Liver (tissue), 9 donors: Measurements from ENCODE around the gene CDK5R1. TPM values are rescaled to one million over a fixed set of nuclear protein-coding genes. Genes with fewer than 3 reads are reported as not detected.

Experiments used
- DNase-seq: peaks from one replicate; pipeline ENCODE4 v3.0.0-alpha.2; 2017; ENCODE audit warnings: low spot score
- H3K27ac ChIP-seq, 2 donors: one replicate each; pipeline ENCODE4 v1.7.0; 2013; ENCODE audit warnings: inconsistent platforms in 2 of 2, low read length in 2 of 2, control low read depth in 1 of 2, low read depth in 1 of 2, mild to moderate bottlenecking in 1 of 2
- H3K27me3 ChIP-seq, 4 donors: one replicate each; pipeline versions ENCODE4 v1.6.1 to v1.7.0; 2013; ENCODE audit warnings: low read length in 3 of 4, inconsistent platforms in 1 of 4, mild to moderate bottlenecking in 1 of 4, moderate library complexity in 1 of 4; ENCODE audit not compliant: control insufficient read depth in 4 of 4, insufficient read depth in 4 of 4
- H3K36me3 ChIP-seq, 4 donors: one replicate each; pipeline versions ENCODE4 v1.6.1 to v1.7.0; 2013; ENCODE audit warnings: low read length in 3 of 4, mild to moderate bottlenecking in 3 of 4, low read depth in 1 of 4, moderate library complexity in 1 of 4; ENCODE audit not compliant: control insufficient read depth in 4 of 4, insufficient read depth in 3 of 4
- H3K4me1 ChIP-seq, 4 donors: one replicate each; pipeline versions ENCODE4 v1.6.1 to v1.7.0; 2013; ENCODE audit warnings: low read length in 3 of 4, mild to moderate bottlenecking in 3 of 4, moderate library complexity in 1 of 4; ENCODE audit not compliant: control insufficient read depth in 4 of 4, insufficient read depth in 4 of 4
- H3K4me3 ChIP-seq, 3 donors: one replicate each; pipeline versions ENCODE4 v1.6.1 to v1.7.0; 2013; ENCODE audit warnings: low read length in 3 of 3, control low read depth in 1 of 3, low read depth in 1 of 3, mild to moderate bottlenecking in 1 of 3
- H3K9ac ChIP-seq, 2 donors: one replicate each; pipeline ENCODE4 v1.7.0; 2013; ENCODE audit warnings: low read length in 2 of 2, mild to moderate bottlenecking in 2 of 2, moderate library complexity in 2 of 2, control low read depth in 1 of 2, low read depth in 1 of 2
- H3K9me3 ChIP-seq, 4 donors: one replicate each; pipeline versions ENCODE4 v1.6.1 to v1.7.0; 2013; ENCODE audit warnings: low read length in 3 of 4; ENCODE audit not compliant: control insufficient read depth in 4 of 4
- FOXA2 ChIP-seq: IDR thresholded peaks from 2 replicates; pipeline ENCODE4 v1.6.1; 2016; ENCODE audit warnings: antibody characterized with exemption
- GABPA ChIP-seq, 2 donors: IDR thresholded peaks in 1 of 2; conservative IDR thresholded peaks in 1 of 2; 2 replicates each; pipeline ENCODE4 v1.6.1; 2016; ENCODE audit warnings: antibody characterized with exemption in 2 of 2, mild to moderate bottlenecking in 1 of 2, moderate library complexity in 1 of 2
- HNF4A ChIP-seq, 2 donors: conservative IDR thresholded peaks; 2 replicates each; pipeline ENCODE4 v1.6.1; 2016; ENCODE audit warnings: antibody characterized with exemption in 2 of 2, mild to moderate bottlenecking in 2 of 2
- HNF4G ChIP-seq: IDR thresholded peaks from 2 replicates; pipeline ENCODE4 v1.6.1; 2016; ENCODE audit warnings: antibody characterized with exemption
- NR2F2 ChIP-seq: IDR thresholded peaks from 2 replicates; pipeline ENCODE4 v1.6.1; 2016; ENCODE audit warnings: antibody characterized with exemption
- RAD21 ChIP-seq, 2 donors: IDR thresholded peaks; 2 replicates each; pipeline ENCODE4 v1.6.1; 2016; ENCODE audit warnings: antibody characterized with exemption in 2 of 2, mild to moderate bottlenecking in 2 of 2
- SP1 ChIP-seq: IDR thresholded peaks from 2 replicates; pipeline ENCODE4 v1.6.1; 2018; ENCODE audit warnings: antibody characterized with exemption, mild to moderate bottlenecking
- YY1 ChIP-seq: IDR thresholded peaks from 2 replicates; pipeline ENCODE4 v1.6.1; 2016; ENCODE audit warnings: antibody characterized with exemption, mild to moderate bottlenecking
- WGBS: extraction: QIAGEN DNeasy Blood & Tissue Kit; methylation state at CpG from one replicate; pipeline ENCODE4 v1.1.7; 2013; 5-methylcytosine and 5-hydroxymethylcytosine counted together
- polyA plus RNA-seq, 2 donors: library from polyadenylated mRNA; stranded (reverse) in 1 of 2; unstranded in 1 of 2; fragments of 200-250 nt in 1 of 2; fragments of >200 nt in 1 of 2; fragmentation: Nextera tagmentation in 1 of 2; extraction: Ambion mirVana in 1 of 2; gene quantifications; one replicate each; pipeline versions ENCODE4 v1.2.1 to v1.2.3, GENCODE V29; 2013 to 2015
- total RNA-seq, 2 donors: library from RNA; depleted of rRNA; stranded (reverse); fragments of >200 nt; gene quantifications; one replicate each; pipeline ENCODE4 v1.2.3, GENCODE V29; 2014
- TF ChIP-seq, protein P1 (sequence below): IDR thresholded peaks from 2 replicates; pipeline ENCODE4 v1.6.1; 2016; ENCODE audit warnings: antibody characterized with exemption
- TF ChIP-seq, protein P2 (sequence below): IDR thresholded peaks from 2 replicates; pipeline ENCODE4 v1.6.1; 2016; ENCODE audit warnings: antibody characterized with exemption, mild to moderate bottlenecking
- TF ChIP-seq, protein P3 (sequence below): IDR thresholded peaks from 2 replicates; pipeline ENCODE4 v1.6.1; 2016; ENCODE audit warnings: antibody characterized with exemption
- donor health status: healthy.
- donor health status: healthy.
- donor health status: healthy.
- donor health status: healthy.
- donor health status: healthy.

The CDK5R1 gene
- total and polyA plus RNA-seq, 4 donors = 0.08 to 0.93 (median 0.64) TPM

DNA sequence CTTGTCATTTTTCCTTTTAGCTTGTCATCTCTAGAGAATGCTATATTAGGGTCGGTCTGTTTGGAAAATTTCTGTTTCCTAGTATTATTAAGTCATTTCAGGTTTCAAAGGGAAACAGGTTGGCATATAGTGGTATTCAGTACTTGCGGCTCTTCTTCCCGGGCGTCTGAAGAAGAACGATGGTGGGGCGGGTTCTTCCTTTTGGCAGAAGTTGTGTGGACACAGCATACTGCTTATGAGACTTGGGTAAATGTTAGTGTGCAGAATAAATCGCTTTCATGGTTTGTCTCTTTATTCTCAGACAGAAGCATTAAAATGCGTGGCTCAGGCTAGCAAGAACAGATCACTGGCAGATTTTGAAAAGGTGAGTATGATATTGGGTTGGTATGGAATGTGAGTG is 9.6 kb upstream of the CDK5R1 start:
- no peak for TF ChIP-seq HNF4A (conservative IDR thresholded peaks at IDR 0.05)
- TF ChIP-seq, protein P1, sequence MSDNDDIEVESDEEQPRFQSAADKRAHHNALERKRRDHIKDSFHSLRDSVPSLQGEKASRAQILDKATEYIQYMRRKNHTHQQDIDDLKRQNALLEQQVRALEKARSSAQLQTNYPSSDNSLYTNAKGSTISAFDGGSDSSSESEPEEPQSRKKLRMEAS = no peak
- TF ChIP-seq, protein P2, sequence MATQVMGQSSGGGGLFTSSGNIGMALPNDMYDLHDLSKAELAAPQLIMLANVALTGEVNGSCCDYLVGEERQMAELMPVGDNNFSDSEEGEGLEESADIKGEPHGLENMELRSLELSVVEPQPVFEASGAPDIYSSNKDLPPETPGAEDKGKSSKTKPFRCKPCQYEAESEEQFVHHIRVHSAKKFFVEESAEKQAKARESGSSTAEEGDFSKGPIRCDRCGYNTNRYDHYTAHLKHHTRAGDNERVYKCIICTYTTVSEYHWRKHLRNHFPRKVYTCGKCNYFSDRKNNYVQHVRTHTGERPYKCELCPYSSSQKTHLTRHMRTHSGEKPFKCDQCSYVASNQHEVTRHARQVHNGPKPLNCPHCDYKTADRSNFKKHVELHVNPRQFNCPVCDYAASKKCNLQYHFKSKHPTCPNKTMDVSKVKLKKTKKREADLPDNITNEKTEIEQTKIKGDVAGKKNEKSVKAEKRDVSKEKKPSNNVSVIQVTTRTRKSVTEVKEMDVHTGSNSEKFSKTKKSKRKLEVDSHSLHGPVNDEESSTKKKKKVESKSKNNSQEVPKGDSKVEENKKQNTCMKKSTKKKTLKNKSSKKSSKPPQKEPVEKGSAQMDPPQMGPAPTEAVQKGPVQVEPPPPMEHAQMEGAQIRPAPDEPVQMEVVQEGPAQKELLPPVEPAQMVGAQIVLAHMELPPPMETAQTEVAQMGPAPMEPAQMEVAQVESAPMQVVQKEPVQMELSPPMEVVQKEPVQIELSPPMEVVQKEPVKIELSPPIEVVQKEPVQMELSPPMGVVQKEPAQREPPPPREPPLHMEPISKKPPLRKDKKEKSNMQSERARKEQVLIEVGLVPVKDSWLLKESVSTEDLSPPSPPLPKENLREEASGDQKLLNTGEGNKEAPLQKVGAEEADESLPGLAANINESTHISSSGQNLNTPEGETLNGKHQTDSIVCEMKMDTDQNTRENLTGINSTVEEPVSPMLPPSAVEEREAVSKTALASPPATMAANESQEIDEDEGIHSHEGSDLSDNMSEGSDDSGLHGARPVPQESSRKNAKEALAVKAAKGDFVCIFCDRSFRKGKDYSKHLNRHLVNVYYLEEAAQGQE = no peak
- no peak for TF ChIP-seq HNF4G
- TF ChIP-seq, protein P3, sequence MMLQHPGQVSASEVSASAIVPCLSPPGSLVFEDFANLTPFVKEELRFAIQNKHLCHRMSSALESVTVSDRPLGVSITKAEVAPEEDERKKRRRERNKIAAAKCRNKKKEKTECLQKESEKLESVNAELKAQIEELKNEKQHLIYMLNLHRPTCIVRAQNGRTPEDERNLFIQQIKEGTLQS = no peak
- DNase-seq = no peak
- WGBS = 95% methylated on average over 8 of the region's 8 CpGs
- Histone ChIP-seq H3K9ac (no peak overlapping the region), H3K27me3 (no peaks in the 10 kb centered on the region), H3K27ac (no peak overlapping the region), H3K4me1 (no peaks in the 10 kb centered on the region), H3K9me3 (no peaks in the 10 kb centered on the region), H3K36me3 (peaks cover 11 to 89% (median 65%) of the 10 kb centered on the region in 4 donors), H3K4me3 (no peak overlapping the region)

DNA sequence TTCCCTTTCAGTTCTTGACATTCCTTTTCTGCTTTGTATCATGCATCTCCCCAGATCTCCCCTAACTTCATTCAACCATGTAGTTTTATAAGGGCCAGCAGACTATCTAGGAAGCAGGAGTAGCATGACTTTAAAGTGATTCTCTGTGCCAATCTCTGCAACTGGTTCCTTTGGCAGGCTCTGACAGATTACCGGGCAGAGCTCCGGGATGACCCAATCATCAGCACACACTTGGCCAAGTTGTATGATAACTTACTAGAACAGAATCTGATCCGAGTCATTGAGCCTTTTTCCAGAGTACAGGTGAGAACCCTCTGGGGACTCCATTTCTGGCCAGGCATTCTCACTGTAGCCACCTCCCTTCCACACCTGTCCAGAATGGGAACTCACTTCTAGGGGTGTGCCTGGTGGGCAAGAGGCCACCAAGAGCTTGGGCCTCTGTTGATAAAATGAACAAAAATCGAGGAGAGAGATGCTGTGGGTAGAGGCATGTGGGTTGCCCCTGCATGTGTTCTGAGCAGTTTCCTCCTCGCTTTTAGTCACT is 7.6 kb upstream of the CDK5R1 start:
- Histone ChIP-seq H3K4me3 (no peak overlapping the region), H3K36me3 (peaks cover 11 to 81% (median 57%) of the 10 kb centered on the region in 4 donors), H3K27me3 (no peaks in the 10 kb centered on the region), H3K4me1 (no peaks in the 10 kb centered on the region), H3K9ac (no peak overlapping the region), H3K27ac (no peak overlapping the region), H3K9me3 (no peaks in the 10 kb centered on the region)
- DNase-seq = no peak
- no peak for TF ChIP-seq NR2F2
- TF ChIP-seq, protein P1 = no peak
- TF ChIP-seq, protein P3 = no peak
- no peak for TF ChIP-seq HNF4A (conservative IDR thresholded peaks at IDR 0.05)
- no peak for TF ChIP-seq SP1
- no peak for TF ChIP-seq FOXA2
- TF ChIP-seq YY1 = no peak
- TF ChIP-seq, protein P2 = no peak
- TF ChIP-seq RAD21 (IDR thresholded peaks at IDR 0.05) = no peak
- TF ChIP-seq GABPA (IDR thresholded peaks at IDR 0.05 in 1 of 2, conservative IDR thresholded peaks at IDR 0.05 in 1 of 2) = no peak
- WGBS = 61% methylated on average over 5 of the region's 5 CpGs
